Neural cell (in vitro differentiated cells): ENCODE data around the gene TULP4. TPM values are rescaled to one million over a fixed set of nuclear protein-coding genes. Genes with fewer than 3 reads are reported as not detected.
"Not testable (repeated sequence)": the region's sequence is repeated elsewhere in the genome, so short reads cannot be mapped to it uniquely, and the experiment has no call there.

Source experiments
- H2AFZ ChIP-seq: fragments of 200-600, 300-800 bp; sonication (generic), shearing (Covaris generic); 2 replicates; pipeline ENCODE4 v1.6.0; 2014; ENCODE audit warnings: low read depth, mild to moderate bottlenecking, antibody characterized with exemption, low read length, moderate library complexity
- H3F3A ChIP-seq: fragments of 200-600 bp; shearing (Covaris generic); 2 replicates; pipeline ENCODE4 v1.6.1; 2016; ENCODE audit warnings: mild to moderate bottlenecking, moderate library complexity, mixed read lengths, antibody characterized with exemption, low read length; ENCODE audit not compliant: insufficient read depth, poor library complexity, severe bottlenecking
- H3K27ac ChIP-seq: fragments of 200-600, 300-800 bp; sonication (generic), shearing (Covaris generic); 2 replicates; pipeline ENCODE4 v1.5.1; 2014; ENCODE audit warnings: mild to moderate bottlenecking, low read length, moderate library complexity
- H3K27me3 ChIP-seq: fragments of 300-800, 200-600 bp; sonication (generic), shearing (Covaris generic); 2 replicates; pipeline ENCODE4 v1.6.0; 2014; ENCODE audit warnings: mild to moderate bottlenecking, low read depth, low read length, moderate library complexity; ENCODE audit not compliant: insufficient read depth
- H3K36me3 ChIP-seq: fragments of 300-800, 200-600 bp; sonication (generic), shearing (Covaris generic); 2 replicates; pipeline ENCODE4 v1.5.1; 2014; ENCODE audit warnings: mild to moderate bottlenecking, antibody characterized with exemption, low read length, moderate library complexity; ENCODE audit not compliant: insufficient read depth
- H3K4me2 ChIP-seq: fragments of 300-800, 200-600 bp; sonication (generic), shearing (Covaris generic); 2 replicates; pipeline ENCODE4 v1.6.0; 2014; ENCODE audit warnings: mild to moderate bottlenecking, low read length
- H3K4me3 ChIP-seq: fragments of 300-800, 200-600 bp; sonication (generic), shearing (Covaris generic); 2 replicates; pipeline ENCODE4 v1.5.1; 2014; ENCODE audit warnings: mild to moderate bottlenecking, low read length, moderate library complexity
- H3K79me2 ChIP-seq: fragments of 200-600 bp; shearing (Covaris generic); replicated peaks from 2 replicates; pipeline ENCODE4 v1.6.0; 2014; ENCODE audit warnings: mild to moderate bottlenecking, low read length, moderate library complexity; ENCODE audit not compliant: insufficient read depth
- H3K9ac ChIP-seq: fragments of 300-800, 200-600 bp; sonication (generic), shearing (Covaris generic); 2 replicates; pipeline ENCODE4 v1.6.1; 2016; ENCODE audit warnings: mild to moderate bottlenecking, low read length, mixed read lengths
- H3K9me2 ChIP-seq: fragments of 200-600 bp; shearing (Covaris generic); 2 replicates; pipeline ENCODE4 v1.6.1; 2016; ENCODE audit warnings: mild to moderate bottlenecking, low read length, mixed read lengths; ENCODE audit not compliant: insufficient read depth
- H3K9me3 ChIP-seq: fragments of 200-600, 300-800 bp; sonication (generic), shearing (Covaris generic); 2 replicates; pipeline ENCODE4 v1.6.1; 2016; ENCODE audit warnings: mild to moderate bottlenecking, mixed run types, low read length, moderate library complexity, mixed read lengths
- H4K20me1 ChIP-seq: fragments of 200-600 bp; shearing (Covaris generic); 2 replicates; pipeline ENCODE4 v1.6.1; 2016; ENCODE audit warnings: mild to moderate bottlenecking, mixed run types; ENCODE audit not compliant: insufficient read depth
- CTCF ChIP-seq: fragments of 450-650 bp; IDR thresholded peaks from 2 replicates; pipeline ENCODE4 v1.5.1; 2014; ENCODE audit warnings: antibody characterized with exemption, mild to moderate bottlenecking, moderate library complexity; ENCODE audit not compliant: poor library complexity, severe bottlenecking
- EP300 ChIP-seq: fragments of 450-650 bp; conservative IDR thresholded peaks from 2 replicates; pipeline ENCODE4 v1.6.1; 2014; ENCODE audit warnings: antibody characterized with exemption, mild to moderate bottlenecking, moderate library complexity; ENCODE audit not compliant: poor library complexity, severe bottlenecking
- EZH2 ChIP-seq: fragments of 200-600, 300-800 bp; shearing (Covaris generic), sonication (generic); IDR thresholded peaks from 2 replicates; pipeline ENCODE4 v1.6.1; 2014; ENCODE audit warnings: antibody characterized with exemption, low read length, borderline replicate concordance, mild to moderate bottlenecking; ENCODE audit not compliant: insufficient read depth, poor library complexity, severe bottlenecking
- MXI1 ChIP-seq: fragments of 450-650 bp; conservative IDR thresholded peaks from 2 replicates; pipeline ENCODE4 v1.6.1; 2014; ENCODE audit warnings: antibody characterized with exemption, mild to moderate bottlenecking; ENCODE audit not compliant: poor library complexity, severe bottlenecking
- POLR2AphosphoS5 ChIP-seq: IDR thresholded peaks from 2 replicates; pipeline ENCODE4 v1.6.1; 2012
- RAD21 ChIP-seq: fragments of 450-650 bp; conservative IDR thresholded peaks from 2 replicates; pipeline ENCODE4 v1.6.1; 2014; ENCODE audit warnings: antibody characterized with exemption, mild to moderate bottlenecking, moderate library complexity
- REST ChIP-seq: IDR thresholded peaks from 2 replicates; pipeline ENCODE4 v1.6.1; 2012; ENCODE audit warnings: borderline replicate concordance
- SMC3 ChIP-seq: fragments of 450-650 bp; conservative IDR thresholded peaks from 2 replicates; pipeline ENCODE4 v1.6.1; 2014; ENCODE audit warnings: antibody characterized with exemption, mild to moderate bottlenecking, moderate library complexity; ENCODE audit not compliant: poor library complexity
- TAF1 ChIP-seq: IDR thresholded peaks from 2 replicates; pipeline ENCODE4 v1.6.1; 2012; ENCODE audit warnings: low read depth
- polyA plus RNA-seq: library from polyadenylated mRNA; depleted of rRNA; stranded (reverse); fragments of >200 nt; gene quantifications from 2 replicates; pipeline ENCODE4 v1.2.3, GENCODE V29; 2014

The TULP4 gene
- polyA plus RNA-seq, 1 donor from 2014 or later = 30.6 TPM

GRCh38 chr6:158337332-158337731 lies 25.1 kb downstream of the TULP4 start:
- Histone ChIP-seq H2AFZ (no peak overlapping the region), H3F3A (no peaks in the 10 kb centered on the region), H3K9ac (no peak overlapping the region), H3K27ac (no peak overlapping the region), H4K20me1 (no peaks in the 10 kb centered on the region), H3K79me2 (peaks cover 16% of the 10 kb centered on the region), H3K27me3 (no peaks in the 10 kb centered on the region), H3K4me3 (no peak overlapping the region), H3K4me2 (no peak overlapping the region), H3K9me3 (no peaks in the 10 kb centered on the region), H3K36me3 (no peaks in the 10 kb centered on the region), H3K9me2 (no peaks in the 10 kb centered on the region)
- TF ChIP-seq RAD21 = no peak
- TF ChIP-seq EP300 = no peak
- no peak for TF ChIP-seq SMC3
- no peak for TF ChIP-seq EZH2
- TF ChIP-seq MXI1 = no peak
- TF ChIP-seq CTCF = no peak
- no peak for TF ChIP-seq TAF1
- no peak for TF ChIP-seq POLR2AphosphoS5
- no peak for TF ChIP-seq REST

DNA sequence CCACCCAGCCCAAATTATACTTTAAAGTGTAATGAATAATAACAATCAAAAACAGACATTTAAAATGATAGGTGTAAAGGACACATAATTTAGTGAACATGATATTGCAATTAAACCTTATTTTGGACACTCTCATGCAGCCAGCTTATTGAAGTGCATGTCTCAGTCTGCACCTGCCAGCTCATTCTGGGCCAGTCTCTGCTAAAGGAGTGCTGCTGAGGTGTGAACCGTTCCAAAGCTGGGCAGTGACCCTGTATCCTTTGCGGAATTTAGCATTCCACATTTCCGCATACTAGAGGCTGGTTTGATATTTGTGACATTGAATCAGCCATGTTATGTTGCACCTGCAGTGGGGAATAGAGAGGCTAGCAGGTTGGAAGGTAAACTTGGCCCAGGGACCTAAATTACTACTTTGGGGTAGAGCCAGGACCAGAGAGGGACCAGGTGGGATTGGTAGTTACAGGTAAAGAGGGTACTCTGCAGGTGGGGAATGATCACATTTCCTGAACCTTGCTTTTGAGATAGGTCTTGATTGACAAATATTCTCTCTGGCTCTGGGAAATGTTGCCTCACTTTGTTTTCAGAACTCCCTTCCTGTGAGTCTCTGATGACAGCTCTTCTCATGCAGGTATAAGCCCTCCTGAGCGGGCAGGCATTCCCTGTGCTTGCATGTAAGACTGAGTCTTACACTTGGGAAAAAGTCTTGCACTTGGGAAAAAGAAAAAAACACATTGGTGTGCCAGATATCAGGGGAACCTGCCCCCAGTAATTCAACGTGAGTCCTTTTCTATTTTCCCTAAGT lies 26.2 kb downstream of the TULP4 start:
- H3K79me2 ChIP-seq = peaks cover 19% of the 10 kb centered on the region
- H3K4me3 ChIP-seq = no peak overlapping the region
- TF ChIP-seq EZH2 = no peak
- no peak for TF ChIP-seq POLR2AphosphoS5
- no peak for TF ChIP-seq CTCF
- TF ChIP-seq RAD21 = no peak
- no peak for TF ChIP-seq SMC3
- TF ChIP-seq MXI1 = no peak
- TF ChIP-seq EP300 = no peak
- TF ChIP-seq TAF1 = no peak
- no peak for TF ChIP-seq REST
- H3K9me2 ChIP-seq = no peaks in the 10 kb centered on the region
- no peak overlapping the region for H3K4me2 ChIP-seq
- H3K9me3 ChIP-seq = no peaks in the 10 kb centered on the region
- no peaks in the 10 kb centered on the region for H3F3A ChIP-seq
- no peak overlapping the region for H3K27ac ChIP-seq
- H3K36me3 ChIP-seq = no peaks in the 10 kb centered on the region
- H4K20me1 ChIP-seq = no peaks in the 10 kb centered on the region
- H3K9ac ChIP-seq = no peak overlapping the region
- H3K27me3 ChIP-seq = no peaks in the 10 kb centered on the region
- no peak overlapping the region for H2AFZ ChIP-seq

- not testable (repeated sequence) for H3K4me3 ChIP-seq, H3K9ac ChIP-seq, H3K4me2 ChIP-seq, H3K9me3 ChIP-seq, H3K36me3 ChIP-seq, H4K20me1 ChIP-seq, H3K9me2 ChIP-seq, H3K27ac ChIP-seq, H3K27me3 ChIP-seq, H2AFZ ChIP-seq, H3F3A ChIP-seq
- H3K79me2 ChIP-seq = peaks cover 20% of the 10 kb centered on the region
These were observed 26.9 kb downstream of the TULP4 start for GRCh38 chr6:158339197-158339596.
